ENCODE results near the gene RPL14.

GRCh38 chr3:40451551-40451950, 5.6 kb upstream of the RPL14 start:
- TF ChIP-seq CTCF (IDR thresholded peaks at IDR 0.05) (no peak), NFE2L2 (conservative IDR thresholded peaks at IDR 0.05; ENCODE audit: low read length) (no peak), KDM1A (IDR thresholded peaks at IDR 0.05; ENCODE audit: low read depth) (no peak), CEBPB (IDR thresholded peaks at IDR 0.05) (no peak), RNF2 (IDR thresholded peaks at IDR 0.05; ENCODE audit: borderline replicate concordance, low read depth) (no peak)
